H1 (cell line): ENCODE results near the gene CTNNBL1. TPM values are rescaled to one million over a fixed set of nuclear protein-coding genes. Genes with fewer than 3 reads are reported as not detected.
A peak's percentile ranks its signal among the peaks of the same experiment; 100 is the strongest.

ENCODE experiments used
- CTCF ChIA-PET: fragments of 300-600 bp; sonication (Branson Sonifier 250); formaldehyde crosslinking; loops from one replicate; lab custom pipeline; 2021; ENCODE audit not compliant: partially characterized antibody; lab: Charles Lee
- POLR2A ChIA-PET: fragments of 300-600 bp; sonication (Branson Sonifier 250); formaldehyde crosslinking; loops from one replicate; lab custom pipeline; 2021; ENCODE audit warnings: inconsistent platforms; ENCODE audit not compliant: partially characterized antibody; lab: Charles Lee
- DNase-seq, 2 experiments: peaks; one replicate each; pipeline versions ENCODE4 v3.0.0 to v3.0.0-alpha.2; 2010 to 2022; ENCODE audit warnings: low spot score in 2 of 2, low read depth in 1 of 2, mixed read lengths in 1 of 2
- FAIRE-seq: peaks from 2 replicates; lab custom pipeline; 2011; peaks lifted over from hg19 to GRCh38; lab: Jason Lieb, UNC
- H2AFZ ChIP-seq: 2 replicates; pipeline ENCODE4 v1.8.1; 2012; ENCODE audit warnings: low read length, inconsistent platforms
- H2AK5ac ChIP-seq: 2 replicates; pipeline ENCODE4 v1.6.1; 2013; ENCODE audit warnings: low read depth, low read length
- H2BK120ac ChIP-seq: replicated peaks from 2 replicates; pipeline ENCODE3; 2013; ENCODE audit warnings: low read depth, low read length, inconsistent platforms
- H2BK12ac ChIP-seq: 2 replicates; pipeline ENCODE4 v1.6.1; 2013; ENCODE audit warnings: low read depth, low read length
- H2BK15ac ChIP-seq: 2 replicates; pipeline ENCODE4 v1.6.1; 2013; ENCODE audit warnings: low read length
- H2BK20ac ChIP-seq: 2 replicates; pipeline ENCODE4 v1.6.1; 2013; ENCODE audit warnings: low read length
- H2BK5ac ChIP-seq: 2 replicates; pipeline ENCODE4 v1.6.1; 2013; ENCODE audit warnings: low read depth, low read length
- H3K14ac ChIP-seq: 2 replicates; pipeline ENCODE4 v1.6.1; 2013; ENCODE audit warnings: inconsistent platforms; ENCODE audit not compliant: insufficient read length
- H3K18ac ChIP-seq: 2 replicates; pipeline ENCODE4 v1.6.1; 2013; ENCODE audit warnings: low read length; ENCODE audit errors: extremely low read depth
- H3K23ac ChIP-seq: 2 replicates; pipeline ENCODE4 v1.6.1; 2013; ENCODE audit warnings: inconsistent platforms; ENCODE audit not compliant: insufficient read length
- H3K23me2 ChIP-seq: 2 replicates; pipeline ENCODE4 v1.6.1; 2013; ENCODE audit warnings: low read depth, low read length
- H3K27ac ChIP-seq: 2 replicates; pipeline ENCODE4 v1.6.1; 2011; ENCODE audit warnings: low read depth, low read length, inconsistent platforms
- H3K27me3 ChIP-seq, 4 experiments: replicated peaks in 1 of 4; 1 replicate in 1 of 4; 2 replicates in 3 of 4; pipeline versions ENCODE4 v1.6.1 to v1.8.1; 2011 to 2013; ENCODE audit warnings: low read length in 3 of 4, mild to moderate bottlenecking in 3 of 4, inconsistent platforms in 2 of 4, mixed read lengths in 2 of 4, moderate library complexity in 1 of 4; ENCODE audit not compliant: control insufficient read depth in 3 of 4, insufficient read depth in 3 of 4; ENCODE audit errors: extremely low read depth in 1 of 4
- H3K36me3 ChIP-seq, 4 experiments: 2 replicates each; pipeline versions ENCODE4 v1.6.1 to v1.8.1; 2011 to 2013; ENCODE audit warnings: mild to moderate bottlenecking in 4 of 4, low read length in 3 of 4, moderate library complexity in 2 of 4, control low read depth in 1 of 4, inconsistent platforms in 1 of 4; ENCODE audit not compliant: insufficient read depth in 4 of 4, control insufficient read depth in 2 of 4
- H3K4ac ChIP-seq: replicated peaks from 2 replicates; pipeline ENCODE3; 2013; ENCODE audit warnings: low read length, low read depth, mixed read lengths, inconsistent platforms; ENCODE audit not compliant: insufficient read length
- H3K4me1 ChIP-seq, 4 experiments: replicated peaks in 1 of 4; 1 replicate in 1 of 4; 2 replicates in 3 of 4; pipeline versions ENCODE4 v1.6.1 to v1.8.1; 2011 to 2013; ENCODE audit warnings: low read length in 3 of 4, inconsistent platforms in 2 of 4, mixed read lengths in 1 of 4; ENCODE audit not compliant: insufficient read depth in 4 of 4, control insufficient read depth in 3 of 4
- H3K4me2 ChIP-seq, 2 experiments: 2 replicates each; pipeline versions ENCODE4 v1.6.1 to v1.8.1; 2011 to 2013; ENCODE audit warnings: low read depth in 2 of 2, low read length in 2 of 2, control low read depth in 1 of 2, inconsistent platforms in 1 of 2, mild to moderate bottlenecking in 1 of 2; ENCODE audit not compliant: insufficient read depth in 1 of 2
- H3K4me3 ChIP-seq, 4 experiments: fragments of 200-600, 300-600 bp in 1 of 4; sonication (generic), shearing (Covaris generic), sonication (Bioruptor Twin) in 1 of 4; 2 replicates each; pipeline versions ENCODE4 v1.5.1 to v1.8.1; 2011 to 2016; ENCODE audit warnings: low read length in 4 of 4, low read depth in 3 of 4, control low read depth in 2 of 4, inconsistent platforms in 2 of 4, mild to moderate bottlenecking in 2 of 4, mixed read lengths in 1 of 4, moderate library complexity in 1 of 4; ENCODE audit not compliant: insufficient read depth in 2 of 4; ENCODE audit errors: extremely low read depth in 1 of 4
- H3K56ac ChIP-seq: replicated peaks from 2 replicates; pipeline ENCODE3; 2013; ENCODE audit warnings: low read depth, mild to moderate bottlenecking, mixed read lengths, low read length, inconsistent platforms; ENCODE audit not compliant: insufficient read length
- H3K79me1 ChIP-seq: 2 replicates; pipeline ENCODE4 v1.6.1; 2013; ENCODE audit warnings: low read depth, low read length, control low read depth
- H3K79me2 ChIP-seq, 2 experiments: 2 replicates each; pipeline versions ENCODE4 v1.6.1 to v1.8.1; 2012 to 2013; ENCODE audit warnings: low read length in 2 of 2, mild to moderate bottlenecking in 2 of 2, inconsistent platforms in 1 of 2; ENCODE audit not compliant: insufficient read depth in 2 of 2, control insufficient read depth in 1 of 2
- H3K9ac ChIP-seq, 4 experiments: replicated peaks in 1 of 4; 1 replicate in 1 of 4; 2 replicates in 3 of 4; pipeline versions ENCODE4 v1.6.1 to v1.8.1; 2011 to 2013; ENCODE audit warnings: low read depth in 3 of 4, low read length in 3 of 4, control low read depth in 2 of 4, mild to moderate bottlenecking in 2 of 4, moderate library complexity in 2 of 4, inconsistent platforms in 1 of 4; ENCODE audit errors: extremely low read depth in 1 of 4
- H3K9me3 ChIP-seq, 2 experiments: 2 replicates each; pipeline versions ENCODE4 v1.6.1 to v1.8.1; 2012 to 2013; ENCODE audit warnings: mild to moderate bottlenecking in 2 of 2, moderate library complexity in 2 of 2, control low read depth in 1 of 2, inconsistent platforms in 1 of 2, low read depth in 1 of 2, low read length in 1 of 2, mixed read lengths in 1 of 2; ENCODE audit not compliant: insufficient read depth in 2 of 2
- H4K20me1 ChIP-seq, 2 experiments: replicated peaks in 1 of 2; 2 replicates each; pipeline versions ENCODE3 to v1.8.1; 2011 to 2013; ENCODE audit warnings: inconsistent platforms in 2 of 2, low read length in 2 of 2, mild to moderate bottlenecking in 1 of 2; ENCODE audit not compliant: insufficient read depth in 2 of 2, control insufficient read depth in 1 of 2
- H4K5ac ChIP-seq: 2 replicates; pipeline ENCODE4 v1.6.1; 2013; ENCODE audit warnings: low read length, low read depth, mixed read lengths, inconsistent platforms; ENCODE audit not compliant: insufficient read length
- H4K8ac ChIP-seq: 2 replicates; pipeline ENCODE4 v1.8.0; 2013; ENCODE audit warnings: mild to moderate bottlenecking, moderate library complexity, low read length, inconsistent platforms; ENCODE audit not compliant: insufficient read depth; ENCODE audit errors: extremely low read depth
- H4K91ac ChIP-seq: replicated peaks from 2 replicates; pipeline ENCODE3; 2013; ENCODE audit warnings: low read length, mixed read lengths, inconsistent platforms; ENCODE audit not compliant: insufficient read length
- CHD1 ChIP-seq: IDR thresholded peaks from 2 replicates; pipeline ENCODE4 v1.6.1; 2012; ENCODE audit warnings: low read depth, low read length, improper control_type of control experiment
- WGBS, 2 experiments: shearing (Covaris generic) in 1 of 2; methylation state at CpG; one replicate each; pipeline versions ENCODE4 v1.1.6 to v1.1.7; 2013 to 2015; ENCODE audit warnings: low lambda C conversion rate in 2 of 2, mixed read lengths in 2 of 2, inconsistent platforms in 1 of 2, low coverage in 1 of 2, missing lambda C conversion rate in 1 of 2; ENCODE audit not compliant: insufficient replicate concordance in 2 of 2, insufficient coverage in 1 of 2, insufficient read length in 1 of 2; ENCODE audit errors: extremely low coverage in 1 of 2, missing lambda C conversion rate in 1 of 2; 5-methylcytosine and 5-hydroxymethylcytosine counted together
- polyA plus RNA-seq, 7 experiments: library from polyadenylated mRNA; depleted of rRNA in 3 of 7; stranded (reverse) in 5 of 7; unstranded in 2 of 7; fragments of >200 nt in 5 of 7; fragments of 200-250 nt in 2 of 7; gene quantifications; 1 replicate in 5 of 7; 2 replicates in 1 of 7; 4 replicates in 1 of 7; pipeline versions ENCODE4 v1.2.1 to v1.2.3, GENCODE V29; 2011 to 2013; ENCODE audit warnings: missing spikeins in 2 of 7, mixed read lengths in 2 of 7
- total RNA-seq: library from RNA; stranded (reverse); fragmentation: NEBNext Ultra II Directional; extraction: Animal tissue kit (Norgen Biotek cat#: 25700); gene quantifications from 2 replicates; pipeline ENCODE4 v1.2.1, GENCODE V29; 2021

The CTNNBL1 gene
- total and polyA plus RNA-seq, 2 of the 8 experiments (the other 6 are each of a cell fraction or from before 2014, with no cell fraction given), result 19.6 to 81.6 TPM

- Histone ChIP-seq H3K27me3 (no peaks in the 10 kb centered on the region), H3K9me3 (no peaks in the 10 kb centered on the region), H3K14ac (no peak overlapping the region), H2AK5ac (0 out of 2 replicates have a peak overlapping the region, but pooled peaks have one; percentile 31), H2AFZ (no peak overlapping the region), H3K27ac (no peak overlapping the region), H3K9ac (no peak overlapping the region), H3K23ac (no peak overlapping the region), H4K5ac (no peak overlapping the region), H3K4me2 (no peak overlapping the region), H4K91ac (no peak overlapping the region), H3K79me1 (no peaks in the 10 kb centered on the region; the same call in 1 of the 2 replicates), H3K23me2 (no peaks in the 10 kb centered on the region), H3K18ac (no peak overlapping the region; the same call in 1 of the 2 replicates), H3K79me2 (no peaks in the 10 kb centered on the region), H2BK20ac (no peak overlapping the region), H2BK15ac (no peak overlapping the region), H3K56ac (no peak overlapping the region), H3K4ac (peak overlapping the region; percentile 73), H2BK12ac (0 out of 2 replicates have a peak overlapping the region, but pooled peaks have one; percentile 35), H4K20me1 (no peaks in the 10 kb centered on the region), H4K8ac (no peak overlapping the region), H3K4me1 (peaks cover 7 to 13% (median 11%) of the 10 kb centered on the region in 4 experiments), H2BK120ac (no peak overlapping the region), H3K4me3 (no peak overlapping the region), H2BK5ac (no peak overlapping the region), H3K36me3 (no peaks in the 10 kb centered on the region; a peak in 2 of 8 replicates)
- DNase-seq (no peak), FAIRE-seq (no peak)
- ChIA-PET POLR2A (no interaction called here), CTCF (interaction anchor here (0.9 kb wide), 1 partner anchor 29 kb away, joined by 4 read pairs; no protein-coding TSS in a partner anchor)
- no peak for TF ChIP-seq CHD1
- WGBS, 2 experiments, result 84% methylated on average over 3 of the region's 3 CpGs; no CpG with 5 or more reads in 1 of the 2 experiments
Observed at GRCh38 chr20:37868851-37869333, 175.1 kb downstream of the CTNNBL1 start.
